ENCODE data around the gene ASB15.

Gene ASB15

DNA sequence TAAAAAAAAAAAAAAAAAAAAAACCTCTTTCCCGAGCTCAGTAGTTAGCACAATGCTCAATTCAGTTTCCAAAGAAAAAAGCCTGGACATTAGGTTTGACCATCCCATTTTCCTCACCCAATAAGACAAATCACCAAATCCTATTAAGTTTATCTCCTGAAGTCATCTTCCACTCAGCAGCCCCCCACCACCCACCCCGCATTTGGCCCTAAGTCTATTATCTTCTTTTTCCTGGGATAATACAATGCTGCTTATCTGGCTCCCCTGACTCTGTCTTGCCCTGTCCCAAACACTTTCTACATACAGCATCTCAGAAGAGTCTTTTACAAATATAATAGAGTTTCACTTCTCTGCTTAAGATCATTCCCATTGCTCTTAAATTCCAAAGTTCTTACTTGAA, 36.3 kb downstream of the ASB15 start:
- DNase-seq: no peak

DNA sequence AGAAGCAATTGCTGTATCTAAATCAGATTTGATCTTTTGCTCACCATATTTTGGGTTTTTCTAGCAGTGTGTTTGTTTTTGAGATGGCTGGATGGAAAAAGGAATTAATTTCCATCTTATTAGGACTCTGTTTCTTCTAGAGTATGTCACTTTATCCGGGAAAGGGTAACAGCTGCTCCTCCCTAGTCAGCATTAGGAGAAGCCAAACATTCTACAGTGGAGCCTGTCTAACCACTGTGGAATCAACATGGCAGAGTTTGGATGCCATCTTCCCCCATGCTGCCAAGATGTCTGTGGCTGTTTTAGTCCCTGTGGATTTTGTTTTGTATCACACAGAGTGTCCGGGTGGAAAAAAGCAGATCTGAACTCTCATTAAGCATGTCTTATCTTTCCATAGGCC, 38.0 kb downstream of the ASB15 start:
- DNase-seq: no peak

DNA sequence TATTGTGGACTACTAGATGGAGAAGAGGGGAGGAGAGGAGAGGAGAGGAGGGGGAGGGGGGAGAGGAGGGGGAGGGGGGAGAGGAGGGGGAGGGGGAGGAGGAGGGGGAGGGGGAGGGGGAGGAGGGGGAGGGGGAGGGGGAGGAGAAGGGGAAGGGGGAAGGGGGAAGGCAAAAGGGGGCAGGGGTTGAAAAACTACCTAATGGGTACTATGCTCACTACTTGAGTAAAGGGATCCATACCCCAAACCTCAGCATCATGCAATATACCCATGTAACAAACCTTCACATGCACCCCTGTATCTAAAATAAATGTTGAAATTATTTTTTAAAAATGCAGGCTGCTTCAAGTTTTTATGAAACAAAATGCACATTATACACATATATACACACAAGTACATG, 39.0 kb downstream of the ASB15 start:
- no peak for DNase-seq

DNA sequence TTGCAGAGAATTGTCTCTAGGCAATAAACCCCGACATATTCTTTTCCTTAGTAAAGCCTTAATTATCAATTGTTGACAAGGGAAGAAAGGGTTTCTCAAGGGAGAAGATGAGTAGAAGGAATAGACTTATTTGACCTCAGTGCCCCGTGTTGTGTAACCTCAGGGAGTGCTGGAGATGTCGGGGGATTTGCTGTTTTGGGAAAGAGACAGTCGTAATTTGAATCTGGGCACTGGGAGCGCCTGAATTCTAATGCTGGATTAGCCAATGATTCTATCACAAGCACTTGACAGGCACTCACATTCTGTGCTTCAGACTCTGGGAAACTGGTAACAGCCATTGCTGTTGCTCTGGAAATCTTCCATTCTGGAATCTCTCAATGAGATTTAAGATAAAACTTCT, 40.3 kb downstream of the ASB15 start:
- no peak for DNase-seq

GRCh38 chr7:123643495-123644441, 42.1 kb downstream of the ASB15 start:
- peak; percentile 60 for DNase-seq

GRCh38 chr7:123645516-123645915, 43.9 kb downstream of the ASB15 start:
- no peak for DNase-seq

- DNase-seq: no peak
Observed at GRCh38 chr7:123647106-123647730, 45.6 kb downstream of the ASB15 start.

DNA sequence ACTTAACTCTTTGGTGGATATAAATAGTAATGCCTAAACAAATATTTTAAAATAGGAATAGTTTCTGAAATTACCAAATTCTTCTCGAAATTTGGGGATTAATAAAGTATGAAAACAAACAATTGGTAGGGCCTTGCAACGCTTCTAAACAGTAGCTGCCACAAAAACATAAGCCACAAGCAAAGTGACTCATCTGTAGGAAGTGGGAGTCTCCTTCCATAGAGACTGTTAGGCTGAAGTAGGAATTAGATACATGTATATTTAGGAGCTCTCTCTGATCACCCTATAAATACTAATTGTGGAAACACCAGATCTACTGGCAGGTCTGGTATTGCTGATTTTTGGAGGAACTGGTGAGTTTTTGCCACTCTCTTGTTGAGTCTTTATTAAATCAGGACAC, 48.3 kb downstream of the ASB15 start:
- DNase-seq: no peak

GRCh38 chr7:123650595-123650994, 49.0 kb downstream of the ASB15 start:
- no peak for DNase-seq

GRCh38 chr7:123652406-123652805, 50.8 kb downstream of the ASB15 start:
- no peak for DNase-seq

DNA sequence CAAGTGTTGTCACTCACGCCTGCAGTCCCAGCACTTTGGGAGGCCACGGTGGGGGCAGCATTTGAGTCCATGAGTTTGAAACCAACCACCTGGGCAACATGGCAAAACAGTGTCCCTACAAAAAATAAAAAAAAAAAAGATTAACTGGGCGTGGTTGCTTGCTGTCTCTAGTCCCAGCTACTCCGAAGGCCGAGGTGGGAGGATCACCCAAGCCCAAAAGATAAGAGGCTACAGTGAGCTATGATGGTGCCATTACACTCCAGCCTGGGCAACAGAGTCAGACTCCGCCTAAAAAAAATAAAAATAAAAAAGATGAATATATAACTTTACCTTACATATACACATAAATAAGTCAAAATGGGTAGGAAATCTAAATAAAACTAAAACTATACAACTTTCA, 51.5 kb downstream of the ASB15 start:
- DNase-seq: no peak

GRCh38 chr7:123655614-123656013, 54.0 kb downstream of the ASB15 start, which contains the start of gene LMOD2:
Gene LMOD2, plus strand, starts transcription at chr7:123655866. Its CDS starts 98 bp downstream, at chr7:123655964.
- DNase-seq: no peak

DNA sequence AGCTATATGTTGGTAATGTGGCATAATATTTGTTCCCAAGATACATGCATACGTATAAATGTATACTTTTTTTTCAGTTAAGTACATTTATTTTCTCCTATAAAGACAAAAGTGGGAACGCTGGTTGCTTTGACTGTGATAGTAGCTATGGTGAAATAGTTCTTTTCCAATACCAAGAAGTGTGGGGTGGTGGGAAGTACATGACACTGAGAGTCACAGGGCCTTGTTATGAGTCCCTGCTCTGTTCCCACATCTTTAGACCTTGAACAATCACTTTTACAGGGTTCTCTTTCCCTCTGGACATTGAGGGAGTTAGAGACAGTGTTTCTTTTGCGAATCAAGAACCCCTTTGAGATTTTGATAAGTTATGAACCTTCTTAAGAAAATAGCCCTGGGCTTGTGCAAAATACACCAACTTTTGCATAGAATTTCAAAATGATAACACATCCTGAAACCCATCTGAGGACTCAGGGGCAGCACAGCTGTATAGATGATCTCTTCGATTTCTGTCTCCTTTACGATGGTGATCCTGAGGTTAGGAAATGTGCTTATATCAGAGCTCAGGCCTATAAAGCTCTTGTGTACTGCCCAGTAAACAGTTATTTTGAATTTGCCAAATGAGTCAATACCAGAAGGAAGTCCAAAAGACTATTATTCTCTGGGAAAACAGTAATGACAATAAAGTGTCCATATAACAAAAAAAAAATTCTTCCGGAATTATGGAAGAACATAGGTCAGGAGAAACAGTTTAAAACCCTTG, 55.1 kb downstream of the ASB15 start:
- DNase-seq: no peak

GRCh38 chr7:123657304-123657685, 55.7 kb downstream of the ASB15 start:
- no peak for DNase-seq

- DNase-seq: no peak
Observed at GRCh38 chr7:123658023-123658422, 56.4 kb downstream of the ASB15 start.

GRCh38 chr7:123660514-123661354, 59.1 kb downstream of the ASB15 start:
- no peak for DNase-seq

- DNase-seq: no peak
Observed at GRCh38 chr7:123661765-123662164, 60.1 kb downstream of the ASB15 start.

GRCh38 chr7:123662293-123662692, 60.7 kb downstream of the ASB15 start:
- no peak for DNase-seq

GRCh38 chr7:123662755-123663154, 61.1 kb downstream of the ASB15 start:
- DNase-seq: no peak

GRCh38 chr7:123663200-123663599, 61.6 kb downstream of the ASB15 start:
- DNase-seq: no peak

DNA sequence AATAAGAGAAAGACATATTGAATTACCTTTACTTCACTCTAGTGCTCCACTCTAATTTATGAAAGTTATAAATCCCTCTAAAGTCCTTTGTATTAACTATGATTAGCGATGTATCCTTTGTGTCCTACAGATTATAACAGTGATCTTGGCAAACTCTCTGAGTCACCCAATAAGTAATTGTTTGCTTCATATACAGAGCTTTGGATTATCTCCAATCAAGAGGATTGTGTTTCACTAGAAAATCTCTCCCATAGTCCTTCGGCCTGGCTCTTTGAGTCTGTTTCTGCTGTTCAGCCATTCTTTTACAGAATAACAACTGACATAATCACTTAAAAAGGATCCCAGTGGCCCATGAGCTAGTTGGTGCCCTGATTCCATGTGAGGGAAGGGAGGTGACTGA, 63.5 kb downstream of the ASB15 start:
- no peak for DNase-seq

GRCh38 chr7:123665896-123666295, 64.3 kb downstream of the ASB15 start:
- DNase-seq: no peak

GRCh38 chr7:123666492-123666891, 64.9 kb downstream of the ASB15 start:
- DNase-seq: no peak

Data from NCI-H187 treated with DMSO at 0.1 percent for 48 hours (cell line).